HG02884 (cell line): ENCODE results near the gene ABCA1.

ENCODE experiments used
- ATAC-seq: cut with Tn5 transposase; IDR thresholded peaks from one replicate; pipeline ENCODE4 v1.9.1; 2021; ENCODE audit warnings: mild to moderate bottlenecking, moderate library complexity; ENCODE audit not compliant: unreplicated experiment

ABCA1 gene

GRCh38 chr9:104805441-104805840 lies 122.5 kb downstream of the ABCA1 start:
- ATAC-seq: no peak

- no peak for ATAC-seq
These were observed 125.0 kb downstream of the ABCA1 start for GRCh38 chr9:104802906-104803305.

- ATAC-seq: no peak
These were observed 125.8 kb downstream of the ABCA1 start for GRCh38 chr9:104802110-104802509.

GRCh38 chr9:104800068-104800785 lies 127.7 kb downstream of the ABCA1 start:
- no peak for ATAC-seq

GRCh38 chr9:104798209-104798995 lies 129.6 kb downstream of the ABCA1 start:
- ATAC-seq: no peak

GRCh38 chr9:104795857-104796256 lies 132.1 kb downstream of the ABCA1 start:
- ATAC-seq: no peak

GRCh38 chr9:104795082-104795481 lies 132.9 kb downstream of the ABCA1 start:
- ATAC-seq: no peak

DNA sequence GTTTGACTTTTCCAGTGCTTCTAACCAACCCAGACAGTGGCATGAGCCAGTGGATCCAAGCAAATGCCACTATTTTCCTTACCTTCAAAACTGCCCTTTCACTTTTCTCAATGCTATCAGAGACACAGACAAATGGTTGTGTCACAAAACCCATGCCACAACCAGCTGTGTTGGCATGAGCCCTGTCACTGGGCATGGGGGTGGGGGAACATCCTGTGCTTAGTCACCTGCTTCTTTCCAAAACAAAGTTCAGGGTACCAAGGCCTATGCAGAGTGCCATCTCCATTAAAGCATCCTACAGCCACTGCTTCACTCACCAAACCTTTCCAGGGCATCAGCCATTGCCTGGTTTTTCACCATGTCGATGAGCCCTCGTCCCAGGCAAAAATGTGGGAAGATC lies 133.9 kb downstream of the ABCA1 start:
- ATAC-seq: no peak

GRCh38 chr9:104788251-104788650 lies 139.7 kb downstream of the ABCA1 start:
- ATAC-seq: no peak

DNA sequence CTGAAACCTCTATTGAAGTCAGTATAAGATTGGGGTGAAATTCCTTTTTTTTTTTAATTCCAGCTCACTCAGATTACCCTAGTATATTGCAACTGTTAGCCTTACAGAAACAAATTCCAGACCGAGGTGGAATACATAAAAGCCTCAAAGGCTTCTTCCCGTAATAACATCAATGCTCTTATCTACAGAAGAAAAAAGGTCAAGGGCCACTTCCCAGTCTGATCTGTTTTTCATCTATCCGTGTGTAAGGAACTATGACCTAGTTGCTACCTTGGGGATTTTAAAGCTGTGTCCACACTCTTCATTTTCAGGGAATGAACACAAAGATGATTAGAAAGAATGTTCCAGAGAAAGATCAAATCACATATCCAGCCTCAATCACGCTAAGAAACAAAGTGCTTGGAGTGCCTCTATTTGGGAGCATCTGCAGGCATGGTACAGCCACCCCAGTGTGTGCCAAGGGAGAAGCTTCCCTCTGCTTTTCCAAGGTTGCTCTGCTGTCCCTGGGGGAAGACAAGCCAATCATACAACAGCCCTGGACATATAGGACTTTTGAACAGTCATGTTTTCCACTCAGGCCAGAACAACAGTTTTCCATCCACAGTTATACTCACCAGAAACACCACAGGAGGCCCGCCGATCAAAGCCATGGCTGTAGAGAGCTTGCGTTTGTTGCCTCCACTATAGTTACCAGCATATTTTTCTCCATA lies 140.5 kb downstream of the ABCA1 start:
- ATAC-seq: no peak

GRCh38 chr9:104786293-104786692 lies 141.7 kb downstream of the ABCA1 start:
- ATAC-seq: no peak

DNA sequence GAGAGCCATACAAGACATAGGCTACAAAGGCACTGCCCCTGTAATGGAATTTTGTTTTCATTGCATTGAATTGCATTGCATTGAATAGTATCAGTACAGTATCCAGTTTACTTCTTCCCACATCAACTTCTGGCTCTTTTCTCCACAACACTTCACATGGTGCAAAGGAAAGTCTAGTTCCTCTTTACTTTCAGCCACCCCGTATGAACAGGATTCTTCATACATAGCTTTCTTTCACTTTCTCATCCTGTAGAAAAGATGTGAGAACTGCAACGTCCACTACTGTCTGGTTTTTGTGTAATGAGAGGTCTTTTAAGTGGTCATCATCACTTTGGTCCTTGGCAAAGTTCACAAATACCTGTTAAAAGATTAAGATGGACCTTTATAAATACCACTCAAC lies 143.9 kb downstream of the ABCA1 start:
- ATAC-seq: peak; percentile 70

DNA sequence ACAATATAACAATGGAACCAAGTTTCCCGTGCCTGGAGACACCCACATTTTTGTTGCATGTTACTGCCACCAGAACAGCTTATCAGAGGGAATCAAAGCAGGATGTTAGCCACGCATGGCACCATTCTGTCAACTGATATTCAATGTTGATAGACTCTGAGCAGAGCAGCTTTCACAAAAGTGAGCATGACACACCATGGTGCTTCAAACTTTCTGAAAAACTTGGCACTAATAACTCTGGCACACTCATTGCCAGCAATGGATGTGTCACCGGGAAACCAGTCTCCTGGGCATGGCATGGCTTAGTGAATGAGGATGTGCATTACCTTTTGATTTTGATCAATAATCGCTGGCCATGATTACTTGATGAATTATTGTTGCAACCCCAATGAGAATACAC lies 144.4 kb downstream of the ABCA1 start:
- no peak for ATAC-seq

GRCh38 chr9:104780796-104781395 lies 147.1 kb downstream of the ABCA1 start:
- peak; percentile 49 for ATAC-seq

- ATAC-seq: no peak
These were observed 147.9 kb downstream of the ABCA1 start for GRCh38 chr9:104779946-104780535.

- ATAC-seq: no peak
These were observed 148.6 kb downstream of the ABCA1 start for GRCh38 chr9:104779334-104779733.

DNA sequence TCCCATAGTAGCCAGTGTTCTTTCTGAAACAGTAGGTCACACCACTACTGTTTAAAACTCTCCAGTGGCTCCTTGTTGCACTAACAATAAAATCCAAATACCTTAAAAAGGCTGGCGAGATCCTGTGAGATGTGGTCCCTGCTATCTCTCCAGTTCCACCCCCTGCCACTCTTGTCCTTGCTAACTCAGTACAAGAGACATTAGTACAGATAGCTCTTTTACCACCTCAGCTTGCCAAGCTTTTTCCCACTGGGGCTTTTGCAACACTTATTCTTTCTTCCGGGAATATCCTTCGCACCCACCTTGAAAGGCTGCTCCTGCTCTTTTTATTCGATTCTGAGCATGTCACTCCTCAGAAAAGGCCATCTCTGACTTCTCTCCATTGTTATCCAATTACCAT lies 149.2 kb downstream of the ABCA1 start:
- no peak for ATAC-seq

DNA sequence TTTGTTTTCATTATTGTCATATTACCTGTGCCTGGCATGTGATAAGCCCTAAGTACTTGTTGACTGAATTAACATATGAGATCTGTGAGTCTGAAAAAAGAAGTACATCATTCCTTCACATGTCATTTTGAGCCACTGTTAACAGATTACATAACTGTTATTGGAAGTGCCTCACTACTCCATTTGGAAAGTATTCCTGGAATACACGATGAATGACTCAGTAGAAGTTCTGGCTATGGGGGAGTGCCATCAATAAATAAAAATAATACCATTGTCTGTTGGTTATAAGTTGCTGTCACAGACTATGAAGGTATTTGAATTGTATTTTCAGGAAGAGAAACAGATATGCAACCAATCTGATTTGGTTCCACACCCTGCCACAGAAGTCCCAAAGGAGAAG lies 151.2 kb downstream of the ABCA1 start:
- ATAC-seq: no peak

DNA sequence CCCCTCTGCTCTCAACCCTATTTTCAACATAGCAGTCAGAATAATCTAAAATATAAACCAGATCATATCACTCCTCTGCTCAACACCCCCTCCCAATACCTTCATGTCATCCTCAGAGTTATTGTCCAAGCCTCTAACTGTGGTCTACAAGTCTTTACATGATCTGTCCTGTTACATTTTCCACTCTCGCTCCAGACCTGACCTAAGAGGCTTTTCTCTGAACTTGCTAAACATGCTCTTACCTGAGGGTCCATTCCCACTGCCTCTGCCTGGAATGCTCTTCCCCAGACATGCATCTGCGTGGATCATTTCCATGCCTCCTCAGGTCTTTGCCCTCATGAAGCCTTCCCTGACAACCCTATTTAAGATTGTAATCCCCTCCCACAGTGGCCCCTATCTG lies 152.0 kb downstream of the ABCA1 start:
- peak; percentile 1 for ATAC-seq

DNA sequence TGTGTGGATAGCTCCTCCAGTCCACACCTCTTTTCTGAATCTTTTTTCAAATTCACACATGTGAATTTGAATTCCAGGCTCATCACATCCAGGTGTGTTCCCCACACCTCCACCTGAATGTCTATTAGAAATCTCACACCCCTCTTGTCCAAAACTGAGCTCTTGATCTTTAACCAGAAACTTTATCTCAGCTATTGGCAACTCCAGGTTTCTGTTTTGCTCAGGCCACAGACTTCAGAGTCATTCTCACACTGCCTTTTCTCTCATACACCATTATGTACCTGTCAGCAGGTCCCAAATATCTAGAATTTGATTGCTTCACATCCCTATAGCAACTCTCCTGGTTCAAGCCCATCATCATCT lies 152.4 kb downstream of the ABCA1 start:
- ATAC-seq: peak; percentile 66
